Esophagus (tissue), 2 donors: Measurements from ENCODE around the gene HIVEP1. TPM values are rescaled to one million over a fixed set of nuclear protein-coding genes. Genes with fewer than 3 reads are reported as not detected.

Source experiments
- polyA plus RNA-seq, 2 donors: library from polyadenylated mRNA; stranded (reverse); fragments of 200-250 nt; gene quantifications; one replicate each; pipeline ENCODE4 v1.2.3, GENCODE V29; 2013
- donor health status: healthy with polysubstance abuse.
- donor health status: Bipolar disorder and iron deficiency.

HIVEP1 gene
- polyA plus RNA-seq, 2 donors, result 4.0 to 7.8 TPM

Other genes with a start within 250 kb of the HIVEP1 start
- gene ADTRP, start 233.5 kb upstream of the HIVEP1 start, polyA plus RNA-seq, result under 1 TPM; 0.31 to 0.35 TPM